GM19468 (cell line): ENCODE data around the gene SLC22A23.

Source experiments
- ATAC-seq: cut with Tn5 transposase; IDR thresholded peaks from one replicate; pipeline ENCODE4 v1.9.1; 2021; ENCODE audit warnings: mild to moderate bottlenecking, moderate library complexity, moderate number of reproducible peaks; ENCODE audit not compliant: unreplicated experiment; ENCODE audit errors: extremely low read depth

SLC22A23 gene, protein sequence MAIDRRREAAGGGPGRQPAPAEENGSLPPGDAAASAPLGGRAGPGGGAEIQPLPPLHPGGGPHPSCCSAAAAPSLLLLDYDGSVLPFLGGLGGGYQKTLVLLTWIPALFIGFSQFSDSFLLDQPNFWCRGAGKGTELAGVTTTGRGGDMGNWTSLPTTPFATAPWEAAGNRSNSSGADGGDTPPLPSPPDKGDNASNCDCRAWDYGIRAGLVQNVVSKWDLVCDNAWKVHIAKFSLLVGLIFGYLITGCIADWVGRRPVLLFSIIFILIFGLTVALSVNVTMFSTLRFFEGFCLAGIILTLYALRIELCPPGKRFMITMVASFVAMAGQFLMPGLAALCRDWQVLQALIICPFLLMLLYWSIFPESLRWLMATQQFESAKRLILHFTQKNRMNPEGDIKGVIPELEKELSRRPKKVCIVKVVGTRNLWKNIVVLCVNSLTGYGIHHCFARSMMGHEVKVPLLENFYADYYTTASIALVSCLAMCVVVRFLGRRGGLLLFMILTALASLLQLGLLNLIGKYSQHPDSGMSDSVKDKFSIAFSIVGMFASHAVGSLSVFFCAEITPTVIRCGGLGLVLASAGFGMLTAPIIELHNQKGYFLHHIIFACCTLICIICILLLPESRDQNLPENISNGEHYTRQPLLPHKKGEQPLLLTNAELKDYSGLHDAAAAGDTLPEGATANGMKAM

DNA sequence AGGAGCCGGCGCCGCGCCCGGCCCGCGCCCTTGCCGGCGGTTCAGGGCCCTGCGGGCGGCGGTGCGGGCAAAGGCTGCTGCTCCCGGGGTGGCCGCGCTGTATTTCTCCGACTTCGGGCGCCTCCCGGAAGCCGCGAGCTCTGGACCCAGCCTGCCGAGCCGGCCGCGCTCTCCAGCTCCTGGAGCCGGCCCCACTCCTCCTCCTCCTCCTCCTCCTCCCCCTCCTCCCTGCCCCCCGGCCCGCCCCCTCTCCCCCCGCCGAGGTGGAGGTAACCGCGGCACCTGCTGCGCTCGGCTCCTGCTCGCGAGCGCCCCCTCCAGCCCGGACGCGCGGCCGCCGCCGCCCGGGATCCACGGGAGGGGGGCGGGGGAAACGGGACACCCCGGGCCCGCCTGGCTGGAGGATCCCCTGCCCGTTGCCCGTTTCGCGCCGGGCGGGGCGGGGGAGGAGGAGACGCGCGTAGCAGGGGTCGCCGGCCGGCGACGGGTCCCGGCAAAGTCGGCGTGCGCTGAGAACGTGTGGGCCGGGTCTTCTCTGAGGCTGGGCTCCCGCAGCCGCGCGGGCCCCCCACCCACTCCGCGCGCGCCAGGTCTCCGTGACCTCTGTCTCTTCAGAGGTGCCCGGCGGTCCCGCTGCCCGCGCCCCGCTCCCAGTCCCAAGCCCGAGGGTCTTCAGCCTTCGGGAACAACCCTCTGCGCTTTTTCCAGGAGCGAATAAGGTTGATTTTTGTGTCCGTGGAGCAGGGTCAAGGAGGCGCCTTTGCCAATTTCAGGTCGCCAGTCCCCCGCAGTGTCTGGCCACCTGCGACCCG lies at the start of gene SLC22A23:
Gene SLC22A23, minus strand, starts transcription at position 153 of the 812 bp plus-strand sequence. CDS start 491 bp downstream, outside the sequence.
- ATAC-seq = no peak

DNA sequence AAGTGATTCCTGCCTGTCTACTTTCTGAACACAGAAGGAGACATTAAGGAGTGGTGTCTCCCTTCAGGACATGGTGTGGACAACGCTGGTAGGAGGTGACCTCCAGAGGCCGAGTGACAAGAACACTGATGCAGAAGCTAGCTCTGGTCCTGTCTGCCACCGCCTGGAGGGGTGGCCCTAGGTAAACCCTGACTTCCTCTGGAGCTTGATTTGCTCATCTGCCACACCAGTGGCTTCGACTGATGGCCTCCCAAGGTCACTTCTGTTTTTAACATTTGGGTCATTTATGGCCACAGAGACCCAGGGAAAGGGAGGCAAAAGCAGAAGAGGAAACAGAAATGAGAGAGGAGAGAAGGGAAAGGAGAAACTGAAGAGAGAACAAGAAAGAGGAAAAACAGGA lies 49.4 kb upstream of the SLC22A23 start:
- no peak for ATAC-seq

DNA sequence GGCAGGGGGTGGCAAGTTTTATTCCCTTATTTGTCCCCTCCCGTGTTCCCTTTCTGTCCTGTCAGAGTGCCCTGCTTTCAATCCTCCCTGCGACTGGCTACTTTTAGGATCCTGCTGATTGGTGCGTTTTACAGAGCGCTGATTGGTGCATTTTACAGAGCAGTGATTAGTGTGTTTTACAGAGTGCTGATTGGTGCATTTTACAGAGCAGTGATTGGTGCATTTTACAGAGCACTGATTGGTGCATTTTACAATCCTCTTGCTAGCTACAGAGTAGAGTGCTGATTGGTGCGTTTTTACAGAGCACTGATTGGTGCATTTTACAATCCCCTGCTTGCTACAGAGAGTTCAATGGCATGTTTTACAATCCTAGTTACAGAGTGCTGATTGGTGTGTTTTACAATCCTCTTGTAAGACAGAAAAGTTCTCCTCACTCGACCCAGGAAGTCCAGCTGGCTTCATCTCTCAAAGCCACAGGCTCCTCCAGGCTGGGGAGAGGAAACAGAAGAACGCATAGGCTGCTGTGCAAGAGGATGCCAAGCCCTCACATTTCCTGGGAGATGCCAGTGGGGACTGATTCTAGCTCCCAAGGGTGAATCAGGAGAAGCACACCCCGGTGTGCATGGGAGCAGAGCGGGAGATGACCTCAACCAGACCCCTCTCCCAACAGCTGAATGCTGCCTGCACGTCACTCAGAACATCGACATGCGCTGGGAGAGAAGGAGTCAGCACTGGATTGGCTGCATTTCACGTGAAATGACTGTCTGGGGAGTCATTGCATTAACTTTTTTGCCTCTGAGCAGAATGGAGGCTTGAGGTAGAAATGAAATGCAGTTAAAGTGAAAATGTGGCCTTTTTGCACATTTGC lies 48.3 kb upstream of the SLC22A23 start:
- no peak for ATAC-seq

DNA sequence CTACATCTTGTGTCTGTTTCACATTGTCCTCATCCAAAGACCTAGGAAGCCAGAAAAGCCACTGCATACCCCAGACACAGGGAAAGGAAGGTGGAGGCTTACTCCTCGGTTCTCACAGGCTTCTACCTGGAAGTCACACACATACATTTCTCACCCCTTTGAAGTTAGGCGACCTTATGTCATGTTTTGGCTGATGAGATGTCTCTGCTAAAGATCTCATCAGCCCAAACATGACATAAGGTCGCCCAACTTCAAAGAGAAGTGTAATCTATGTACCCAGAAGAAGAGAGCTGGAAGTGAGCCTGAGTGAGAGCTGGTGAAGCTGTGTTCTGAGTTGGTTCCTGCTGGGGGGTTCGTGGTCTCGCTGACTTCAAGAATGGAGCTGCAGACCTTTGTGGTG lies 47.5 kb upstream of the SLC22A23 start:
- ATAC-seq = no peak

DNA sequence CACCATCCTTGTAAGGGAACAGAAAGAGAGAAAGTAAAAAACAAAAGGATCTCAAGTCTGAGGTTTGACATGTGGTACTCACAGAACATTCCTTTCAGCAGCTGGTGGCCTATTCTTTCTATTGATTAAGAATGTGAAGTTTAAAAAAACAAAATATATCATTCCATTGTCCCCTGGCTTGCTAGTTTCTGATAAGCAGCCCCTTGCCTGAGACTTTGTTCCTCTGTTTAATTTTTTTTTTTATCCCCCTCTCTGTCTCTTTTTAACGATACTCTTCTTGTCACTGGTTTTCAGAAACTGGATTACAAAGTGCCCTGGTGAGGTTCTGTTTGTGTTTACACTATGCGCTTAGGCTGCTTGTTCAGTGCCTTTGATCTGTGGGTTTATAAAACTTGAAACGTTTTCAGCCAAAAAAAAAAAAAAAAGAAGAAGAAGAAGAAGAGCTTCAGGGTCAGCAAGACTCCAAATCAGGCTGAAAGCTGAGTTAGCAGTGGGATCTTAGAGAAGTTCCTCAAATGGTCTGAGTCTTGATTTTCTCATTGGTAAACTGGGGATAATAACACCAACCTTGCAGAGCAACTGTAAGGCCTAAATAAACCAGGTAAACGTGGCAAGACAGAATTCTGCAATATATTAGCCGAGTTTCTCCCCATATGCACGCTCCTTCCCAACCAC lies 45.1 kb upstream of the SLC22A23 start:
- no peak for ATAC-seq

DNA sequence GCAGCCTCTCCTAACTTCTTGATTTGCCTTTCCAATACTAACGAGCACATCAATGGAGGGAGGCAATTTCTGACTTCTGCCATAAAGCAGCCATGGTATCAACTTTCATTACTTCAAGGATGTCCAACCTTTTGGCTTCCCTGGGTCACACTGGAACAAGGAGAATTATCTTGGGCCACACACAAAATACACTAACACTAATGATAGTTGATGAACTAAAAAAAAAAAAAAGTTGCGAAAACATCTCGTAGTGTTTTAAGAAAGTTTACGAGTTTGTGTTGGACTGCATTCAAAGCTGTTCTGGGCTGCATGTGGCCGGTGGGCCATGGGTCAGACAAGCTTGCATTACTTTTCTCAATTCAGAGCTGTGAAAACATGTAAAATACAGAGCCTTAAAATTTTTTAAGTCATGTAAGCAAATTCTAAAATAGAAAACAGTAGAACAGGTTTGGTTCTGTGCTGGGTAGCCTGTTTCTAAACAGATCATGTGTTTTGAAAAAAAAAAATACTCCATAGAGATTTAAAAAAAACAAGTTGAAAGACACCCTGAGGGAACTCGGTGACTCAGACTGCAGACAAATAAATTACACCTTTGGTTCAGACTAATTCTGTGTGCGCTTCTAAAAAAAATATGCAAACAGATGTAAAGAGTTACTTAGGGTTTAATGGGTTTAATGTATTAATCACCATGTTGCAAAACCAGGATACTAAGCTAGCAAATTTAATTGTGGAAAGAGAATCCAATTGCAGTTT lies 43.6 kb upstream of the SLC22A23 start:
- no peak for ATAC-seq

DNA sequence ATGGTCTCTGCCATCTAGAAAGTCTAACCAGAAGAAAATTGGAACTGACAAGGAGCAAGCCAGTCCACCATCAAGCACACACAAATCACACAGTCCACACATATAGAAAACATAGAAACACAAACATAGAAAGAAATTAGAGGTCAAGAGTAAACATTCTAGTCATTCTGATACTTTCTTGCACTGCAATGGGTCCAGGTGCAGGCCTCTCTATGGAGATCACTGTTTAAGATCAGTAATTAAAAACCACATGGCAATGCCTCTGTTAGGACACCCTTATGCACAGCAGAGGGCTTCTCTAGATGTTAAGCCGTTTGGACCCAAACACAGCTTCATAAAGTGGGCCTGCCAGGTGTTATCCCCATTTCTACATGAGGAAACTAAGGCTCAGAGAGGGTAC lies 42.8 kb upstream of the SLC22A23 start:
- ATAC-seq = no peak

DNA sequence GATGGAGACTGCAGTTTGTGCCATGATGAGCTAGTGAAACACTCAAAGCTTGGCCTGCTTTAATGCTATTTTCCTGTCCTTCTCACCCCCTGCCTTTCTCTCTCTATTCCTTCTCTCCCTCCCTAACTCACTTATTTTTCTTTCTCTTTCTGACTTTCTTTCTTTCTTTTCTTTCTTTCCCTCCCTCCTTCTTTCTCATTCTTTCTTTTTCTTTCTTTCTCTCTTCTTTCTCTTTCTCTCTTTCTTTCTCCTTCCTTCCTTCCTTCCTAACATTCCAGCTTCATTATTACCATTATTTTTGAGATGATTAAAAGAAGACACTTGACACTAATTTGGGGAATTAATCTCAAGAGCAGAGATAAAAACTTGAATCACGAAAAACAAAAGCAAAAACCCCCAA lies 39.5 kb upstream of the SLC22A23 start:
- ATAC-seq = no peak

DNA sequence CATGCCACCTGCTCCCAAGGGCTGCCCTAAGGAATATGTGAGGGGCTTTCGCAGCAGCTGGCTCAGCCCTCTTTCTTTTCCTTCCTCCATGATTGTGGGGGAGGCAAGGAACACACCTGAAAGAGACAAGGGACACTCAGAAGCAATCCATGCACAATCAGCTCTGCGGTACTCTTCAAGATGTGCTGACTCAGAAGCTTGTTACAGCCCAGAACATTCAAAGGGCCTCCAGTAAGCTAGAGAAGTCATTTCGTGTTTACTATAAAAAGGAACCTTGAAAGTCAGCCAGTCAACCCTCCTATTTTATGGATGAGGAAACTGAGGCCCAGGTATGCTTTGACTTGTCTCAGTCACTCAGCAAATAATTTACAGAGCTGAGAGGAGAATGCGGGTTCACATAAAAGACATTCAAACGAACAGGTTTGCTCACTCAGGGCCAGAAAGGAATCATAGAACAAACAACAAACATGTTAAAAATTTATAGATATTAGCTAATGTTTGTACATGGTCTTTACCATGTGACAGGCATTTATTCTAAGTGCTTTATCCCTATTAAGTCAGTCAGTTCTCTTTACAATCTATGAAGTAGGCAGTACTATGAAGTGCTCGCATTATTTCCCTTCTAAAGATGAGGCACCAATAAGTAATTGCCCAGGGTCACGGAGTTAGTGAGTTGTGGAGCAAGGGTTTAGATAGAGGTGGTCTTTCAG lies 37.7 kb upstream of the SLC22A23 start:
- ATAC-seq = no peak

DNA sequence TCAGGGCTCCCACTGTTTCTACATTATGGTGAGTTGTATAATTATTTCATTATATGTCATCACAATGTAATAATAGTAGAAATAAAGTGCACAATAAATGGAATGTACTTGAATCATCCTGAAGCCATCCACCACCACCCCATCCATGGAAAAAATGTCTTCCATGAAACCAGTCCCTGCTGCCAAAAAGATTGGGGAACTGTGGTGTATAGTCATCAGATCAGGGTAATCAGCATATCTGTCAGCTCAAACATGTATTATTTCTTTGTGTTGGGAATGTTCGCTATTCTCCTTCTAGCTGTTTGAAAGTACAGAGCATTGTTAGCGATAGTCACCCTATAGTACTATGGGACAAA lies 33.8 kb upstream of the SLC22A23 start:
- no peak for ATAC-seq

DNA sequence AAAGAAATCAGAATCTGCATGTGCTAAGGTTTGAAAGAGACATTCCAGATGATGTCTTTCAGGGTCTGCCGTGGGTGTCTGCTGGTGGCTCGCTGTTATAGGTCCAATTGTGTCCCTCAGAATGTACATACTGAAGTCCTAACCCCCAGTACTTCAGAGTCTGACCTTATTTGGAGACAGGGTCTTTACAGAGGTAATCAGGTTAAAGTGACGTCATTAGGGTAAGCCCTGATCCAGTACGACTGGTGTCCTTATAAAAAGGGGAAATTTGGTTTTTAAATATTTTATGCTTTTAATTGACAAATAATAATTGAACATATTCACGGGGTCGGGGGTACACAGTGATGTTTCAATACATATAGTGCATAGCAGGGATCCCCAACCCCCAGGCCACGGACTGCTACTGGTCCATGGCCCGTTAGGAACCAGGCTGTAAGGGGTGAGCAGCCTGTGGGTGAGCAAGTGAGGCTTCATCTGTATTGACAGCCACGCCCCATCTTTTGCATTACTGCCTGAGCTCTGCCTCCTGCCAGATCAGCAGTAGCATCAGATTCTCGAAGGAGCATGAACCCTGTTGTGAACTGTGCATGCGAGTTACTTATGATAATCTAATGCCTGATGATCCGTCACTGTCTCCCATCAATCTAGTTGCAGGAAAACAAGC lies 33.2 kb upstream of the SLC22A23 start:
- no peak for ATAC-seq

DNA sequence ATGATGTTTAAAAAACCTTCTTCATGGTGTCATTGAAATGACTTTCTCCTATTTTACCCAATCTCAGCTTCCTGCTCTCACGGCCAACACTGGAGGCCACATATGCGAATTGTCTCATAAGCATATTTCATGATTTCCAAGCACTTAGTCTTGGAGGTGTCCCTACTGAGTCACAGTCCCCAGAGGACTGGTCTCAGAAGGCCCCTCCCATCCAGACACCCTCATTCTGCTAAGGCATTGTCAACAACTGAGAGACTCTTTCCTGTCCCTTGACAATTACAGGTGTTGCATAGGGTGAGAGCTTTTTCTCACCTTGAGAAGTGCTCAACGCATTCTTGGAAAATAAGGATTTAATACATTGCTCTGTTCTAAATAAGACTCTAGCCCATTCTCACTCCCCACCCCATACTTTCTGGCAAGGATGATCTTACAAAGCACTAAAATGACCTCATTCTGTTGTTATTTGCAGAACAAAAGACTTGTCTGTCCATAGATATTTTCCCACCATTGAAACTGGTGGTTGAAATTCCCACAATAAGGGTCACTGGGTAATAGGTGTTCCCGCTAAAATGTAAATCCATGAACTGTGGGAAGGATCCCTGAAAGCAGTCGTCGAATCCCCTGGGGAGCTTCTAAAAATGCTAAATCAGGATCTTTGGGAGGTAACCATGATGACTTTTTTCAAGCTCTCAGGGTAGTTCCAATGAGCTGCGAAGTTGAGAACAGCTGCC lies 32.3 kb upstream of the SLC22A23 start:
- no peak for ATAC-seq

DNA sequence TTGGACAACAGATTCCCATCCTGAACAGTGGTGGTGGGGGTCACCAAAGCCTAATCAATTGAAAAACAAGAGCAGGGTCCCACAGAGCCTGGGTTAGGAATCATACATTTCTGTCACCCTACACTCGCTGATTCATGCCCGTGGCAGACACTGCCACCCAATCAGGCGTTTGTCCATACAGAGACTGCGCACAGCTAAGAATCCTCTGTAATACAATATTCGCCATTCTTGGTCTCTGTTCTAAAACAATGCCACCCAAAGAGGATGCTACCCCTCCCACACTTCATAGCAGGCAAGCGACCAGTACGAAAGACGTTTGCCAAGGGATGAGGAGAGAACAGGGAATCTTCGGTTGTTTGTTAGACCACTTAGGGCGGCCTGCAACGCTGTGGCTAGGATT lies 28.1 kb upstream of the SLC22A23 start:
- ATAC-seq = no peak

DNA sequence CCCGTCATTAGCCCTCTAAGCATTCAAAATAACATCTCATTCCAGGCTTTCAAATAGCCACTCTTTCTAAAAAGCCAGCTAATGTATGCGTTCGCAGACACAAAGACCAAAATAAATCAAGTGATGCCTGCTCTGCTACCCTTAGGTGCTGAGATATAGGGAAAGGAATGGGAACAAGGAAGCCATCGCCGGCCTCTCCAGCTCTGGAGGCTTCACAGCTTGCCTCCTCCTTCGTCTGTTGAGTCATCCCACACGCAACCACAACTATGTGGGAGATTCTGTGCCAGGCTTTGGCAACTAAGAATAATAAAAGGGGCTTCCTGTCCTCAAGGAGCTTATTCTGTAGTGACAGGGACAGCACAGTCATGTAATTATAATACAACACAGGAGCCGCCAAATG lies 27.3 kb upstream of the SLC22A23 start:
- ATAC-seq = no peak

DNA sequence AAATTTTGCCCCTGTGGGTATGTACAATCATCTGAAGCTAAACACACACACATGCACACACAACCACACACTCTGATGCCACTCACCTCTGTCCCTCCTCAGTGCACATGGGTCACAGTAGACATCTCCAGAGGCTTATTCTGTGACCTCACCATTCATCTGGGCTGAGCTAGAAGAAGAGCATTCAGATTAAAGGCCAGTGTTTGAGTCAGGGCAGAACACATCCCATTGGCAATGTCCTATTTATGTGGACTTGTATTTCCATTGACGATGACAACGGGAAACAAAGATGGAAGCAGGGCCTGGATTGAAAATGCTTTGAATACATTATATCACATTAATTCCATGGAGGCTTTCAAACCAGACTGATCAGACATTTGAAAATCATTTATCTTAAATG lies 26.8 kb upstream of the SLC22A23 start:
- no peak for ATAC-seq

DNA sequence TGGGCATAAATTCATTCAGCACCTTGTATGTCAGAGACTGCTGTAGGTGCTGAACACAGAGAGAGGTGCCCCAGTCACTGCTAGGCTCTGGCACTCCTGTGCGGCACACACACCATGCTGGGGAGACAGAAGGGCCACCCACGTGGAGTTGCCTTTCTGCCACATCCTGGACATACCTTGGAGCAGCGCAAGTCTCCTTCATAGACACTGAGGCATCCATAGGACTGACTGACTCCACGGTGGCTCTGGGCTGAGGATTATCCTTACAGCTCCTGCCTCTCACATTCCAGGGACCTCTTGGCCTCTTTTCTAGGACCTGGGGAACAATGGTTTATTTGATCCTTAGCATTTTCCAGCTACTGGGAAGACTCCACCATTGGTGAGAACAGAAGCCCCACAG lies 26.0 kb upstream of the SLC22A23 start:
- ATAC-seq = no peak

DNA sequence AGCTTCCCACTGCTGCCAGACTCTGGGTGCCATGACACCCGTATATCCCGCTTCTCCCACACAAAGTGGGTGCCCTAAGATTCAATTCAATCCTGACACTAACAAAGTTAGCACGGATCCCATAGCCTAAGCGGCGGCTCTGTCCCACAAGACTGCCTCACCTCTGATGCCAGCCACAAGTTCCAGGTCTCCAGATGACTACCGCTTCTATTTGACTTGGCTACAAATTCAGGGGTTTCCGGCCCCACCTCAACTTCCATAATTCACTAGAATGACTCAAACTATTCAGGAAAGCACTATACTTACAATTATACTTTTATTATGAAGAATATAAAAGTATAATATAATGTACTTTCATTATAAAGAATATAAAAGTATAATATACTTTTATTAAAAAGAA lies 24.8 kb upstream of the SLC22A23 start:
- no peak for ATAC-seq
